ENCODE measurements around the gene MAPK12. TPM values are rescaled to one million over a fixed set of nuclear protein-coding genes. Genes with fewer than 3 reads are reported as not detected.
A peak's percentile ranks its signal among the peaks of the same experiment; 100 is the strongest.

The MAPK12 gene
- total and polyA plus RNA-seq, 8 donors: 4.7 to 49.6 (median 8.2) TPM

GRCh38 chr22:50306753-50307749 is 45.6 kb upstream of the MAPK12 start, which contains the start of gene PLXNB2:
TSS of gene PLXNB2 (minus strand) at chr22:50307646. CDS start at chr22:50290584, 17,062 bp downstream.
- H3K36me3 ChIP-seq: peaks cover 0 to 9% (median 3%) of the 10 kb centered on the region in 4 donors
- intact Hi-C loops (cut with DNase I; ENCODE audit: low total_unique reads): no loop called here
- no peaks in the 10 kb centered on the region for H3K9me3 ChIP-seq
- peak within 1 kb of the TSS; percentile 94 to 96 (median 95) for H3K27ac ChIP-seq
- H3K4me1 ChIP-seq: peaks cover 49 to 65% (median 62%) of the 10 kb centered on the region in 4 donors
- peak within 1 kb of the TSS; percentile 84 to 94 (median 87) for H3K4me3 ChIP-seq
- peak; percentile 84 to 96 for DNase-seq
- H3K27me3 ChIP-seq: peaks cover 0 to 6% (median 0%) of the 10 kb centered on the region in 3 donors
- TF ChIP-seq CTCF (IDR thresholded peaks at IDR 0.05) (no peak), POLR2AphosphoS5 (IDR thresholded peaks at IDR 0.05) (peak in 2 of 3 donors; percentile 85 to 87)
- WGBS, 5 donors: 0 to 2% (median 0%) methylated on average over 8 to 100 of the region's 105 CpGs

GRCh38 chr22:50305923-50306566 is 44.6 kb upstream of the MAPK12 start:
- Histone ChIP-seq H3K4me3 (peak overlapping the region; percentile 84 to 94 (median 87)), H3K4me1 (peaks cover 60 to 75% (median 72%) of the 10 kb centered on the region in 4 donors), H3K27me3 (peaks cover 0 to 6% (median 0%) of the 10 kb centered on the region in 3 donors), H3K36me3 (peaks cover 0 to 3% (median 0%) of the 10 kb centered on the region in 4 donors), H3K9me3 (no peaks in the 10 kb centered on the region), H3K27ac (peak overlapping the region; percentile 94 to 96 (median 95))
- 3 to 7% (median 3%) methylated on average over 16 to 21 of the region's 21 CpGs for WGBS, 5 donors
- intact Hi-C loops (cut with DNase I; ENCODE audit: low total_unique reads): no loop called here
- TF ChIP-seq POLR2A (IDR thresholded peaks at IDR 0.05) (no peak), POLR2AphosphoS5 (IDR thresholded peaks at IDR 0.05) (peak; percentile 33 to 90 (median 73))
- DNase-seq: peak; percentile 88 to 90

- H3K9me3 ChIP-seq: no peaks in the 10 kb centered on the region
- H3K36me3 ChIP-seq: peaks cover 0 to 6% (median 0%) of the 10 kb centered on the region in 4 donors
- peak overlapping the region; percentile 84 to 94 (median 87) for H3K4me3 ChIP-seq
- peaks cover 65 to 81% (median 78%) of the 10 kb centered on the region in 4 donors for H3K4me1 ChIP-seq
- DNase-seq: no peak
- intact Hi-C loops (cut with DNase I; ENCODE audit: low total_unique reads): no loop called here
- 28 to 47% (median 41%) methylated on average over 6 to 14 of the region's 14 CpGs for WGBS, 5 donors
- TF ChIP-seq CTCF (IDR thresholded peaks at IDR 0.05) (no peak), EP300 (IDR thresholded peaks at IDR 0.05) (no peak), POLR2AphosphoS5 (IDR thresholded peaks at IDR 0.05) (no peak), POLR2A (IDR thresholded peaks at IDR 0.05) (no peak)
- H3K27ac ChIP-seq: peak overlapping the region; percentile 94 to 96 (median 95)
- H3K27me3 ChIP-seq: peaks cover 0 to 6% (median 0%) of the 10 kb centered on the region in 3 donors
Observed at GRCh38 chr22:50305393-50305922, 44.0 kb upstream of the MAPK12 start.

- intact Hi-C loops (cut with DNase I; ENCODE audit: low total_unique reads): no loop called here
- Histone ChIP-seq H3K36me3 (peaks cover 0 to 6% (median 0%) of the 10 kb centered on the region in 4 donors), H3K9me3 (no peaks in the 10 kb centered on the region), H3K4me3 (peak overlapping the region; percentile 84 to 94 (median 87)), H3K27ac (peak overlapping the region; percentile 94 to 96 (median 95)), H3K4me1 (peaks cover 72 to 88% (median 85%) of the 10 kb centered on the region in 4 donors), H3K27me3 (peaks cover 0 to 10% (median 0%) of the 10 kb centered on the region in 3 donors)
- peak; percentile 77 to 88 for DNase-seq
- TF ChIP-seq CTCF (IDR thresholded peaks at IDR 0.05): no peak
- TF ChIP-seq POLR2A (IDR thresholded peaks at IDR 0.05): no peak
- no peak for TF ChIP-seq POLR2AphosphoS5 (IDR thresholded peaks at IDR 0.05)
- 13 to 27% (median 19%) methylated on average over 16 to 22 of the region's 22 CpGs for WGBS, 5 donors
Observed at GRCh38 chr22:50304528-50305392, 43.3 kb upstream of the MAPK12 start.
